Measurements from ENCODE around the gene ZFP92.
"Not testable (repeated sequence)": the region's sequence is repeated elsewhere in the genome, so short reads cannot be mapped to it uniquely, and the experiment has no call there.

The ZFP92 gene

DNA sequence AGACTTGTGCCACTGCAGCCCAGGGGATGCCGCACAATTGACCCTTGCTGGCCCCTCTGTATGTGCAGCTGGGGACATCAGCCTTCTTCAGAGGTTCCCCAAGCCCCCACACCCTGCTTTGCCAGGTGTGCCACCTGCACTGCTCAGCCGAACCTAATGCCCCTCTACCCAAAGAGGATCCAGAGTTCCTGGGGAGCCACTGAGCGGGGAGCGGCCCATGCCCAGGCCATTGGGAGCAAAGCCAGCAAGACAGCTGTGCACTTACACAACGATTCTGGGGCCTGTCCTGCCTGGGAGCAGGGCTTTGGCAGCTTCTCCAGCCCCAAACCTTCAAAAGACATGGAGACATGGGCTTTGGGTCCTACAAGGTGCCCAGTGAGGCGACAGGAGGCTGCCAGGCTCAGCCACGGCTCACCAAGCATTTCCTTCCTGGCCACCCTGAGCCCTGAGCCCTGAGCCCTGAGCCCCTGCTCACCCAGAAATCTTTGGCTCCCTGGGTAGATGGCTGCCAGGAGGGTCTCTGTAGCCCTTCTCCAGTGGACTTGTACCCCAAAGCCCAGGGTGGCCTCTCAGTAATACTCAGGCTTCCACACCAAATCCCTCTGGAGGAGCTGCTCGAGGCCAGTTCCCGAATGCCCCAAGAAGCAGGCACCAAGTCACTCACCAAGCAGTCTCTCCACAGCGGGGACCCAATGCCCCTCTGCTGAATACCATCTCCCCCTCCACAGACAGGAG, 23.1 kb upstream of the ZFP92 start:
- no peak for DNase-seq

DNA sequence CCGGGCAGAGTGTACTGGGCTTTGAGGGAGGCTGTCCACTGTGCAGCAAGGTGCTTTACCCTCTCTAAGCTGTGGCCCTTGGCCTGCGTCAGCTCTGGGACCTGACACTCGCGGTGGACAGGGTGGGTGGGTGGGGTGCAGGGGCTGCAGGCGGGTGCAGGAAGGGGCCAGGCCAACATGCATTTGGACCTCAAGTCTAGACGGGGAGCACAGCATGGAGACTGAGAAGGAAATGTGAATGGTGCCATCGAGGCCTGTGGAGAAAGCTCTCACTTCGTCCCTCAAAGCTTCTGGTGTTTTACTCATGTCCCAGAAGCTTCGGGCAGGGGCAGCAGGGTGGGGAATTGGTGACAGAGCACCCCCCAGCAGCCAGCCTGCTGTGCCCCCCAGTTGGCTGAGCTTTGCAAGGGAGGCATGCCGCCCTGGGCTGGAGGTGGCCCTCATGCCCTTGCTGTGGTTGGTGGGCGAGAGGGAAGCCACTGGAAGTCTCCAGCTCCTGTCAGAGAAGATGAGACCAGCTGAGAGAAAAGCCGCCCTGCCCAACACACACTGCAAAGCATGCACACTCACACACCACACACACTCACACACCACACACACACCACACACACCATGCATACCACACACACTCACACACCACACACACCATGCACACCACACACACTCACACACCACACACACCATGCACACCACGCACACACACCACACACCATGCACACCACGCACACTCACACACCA, 22.4 kb upstream of the ZFP92 start:
- DNase-seq = no peak

DNA sequence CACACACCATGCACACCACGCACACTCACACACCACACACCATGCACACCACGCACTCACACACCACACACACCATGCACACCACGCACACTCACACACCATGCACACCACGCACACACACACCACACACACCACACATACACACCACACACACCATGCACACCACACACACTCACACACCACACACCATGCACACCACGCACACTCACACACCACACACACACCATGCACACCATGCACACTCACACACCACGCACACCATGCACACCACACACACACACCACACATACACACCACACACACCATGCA, 21.9 kb upstream of the ZFP92 start:
- DNase-seq = not testable (repeated sequence)

DNA sequence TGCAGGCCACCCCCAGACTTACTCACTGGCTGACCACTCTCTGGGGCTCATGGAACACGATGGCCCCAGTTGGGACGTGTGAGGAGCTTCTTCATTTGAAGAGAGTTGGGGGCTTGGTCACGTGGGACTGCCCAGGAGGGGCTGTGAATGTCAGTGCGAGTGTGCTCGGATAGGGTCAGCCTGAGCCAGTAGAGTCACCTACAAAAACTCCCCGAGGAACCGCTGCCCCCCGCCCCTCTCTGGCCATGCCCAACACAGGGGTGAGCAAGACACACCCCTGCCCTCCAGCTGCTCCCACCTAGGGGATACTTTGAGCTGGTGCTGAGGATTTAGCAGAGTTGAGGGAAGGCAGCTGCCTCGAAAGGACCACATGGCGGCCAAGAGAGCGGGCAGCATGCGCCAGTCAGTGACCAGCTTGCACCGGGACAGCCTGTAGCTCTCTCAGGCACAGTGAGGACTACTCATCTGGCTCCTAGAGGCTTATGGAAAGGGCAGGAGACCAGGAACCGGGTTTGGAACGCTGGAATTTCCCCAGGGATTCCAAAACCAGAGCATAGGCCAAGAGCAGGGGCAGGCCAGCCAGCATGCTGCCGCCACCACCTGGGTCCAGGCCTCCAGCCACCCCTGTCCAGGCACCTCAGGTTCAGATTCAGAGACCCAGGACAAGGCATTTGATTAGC, 18.5 kb upstream of the ZFP92 start:
- no peak for DNase-seq

DNA sequence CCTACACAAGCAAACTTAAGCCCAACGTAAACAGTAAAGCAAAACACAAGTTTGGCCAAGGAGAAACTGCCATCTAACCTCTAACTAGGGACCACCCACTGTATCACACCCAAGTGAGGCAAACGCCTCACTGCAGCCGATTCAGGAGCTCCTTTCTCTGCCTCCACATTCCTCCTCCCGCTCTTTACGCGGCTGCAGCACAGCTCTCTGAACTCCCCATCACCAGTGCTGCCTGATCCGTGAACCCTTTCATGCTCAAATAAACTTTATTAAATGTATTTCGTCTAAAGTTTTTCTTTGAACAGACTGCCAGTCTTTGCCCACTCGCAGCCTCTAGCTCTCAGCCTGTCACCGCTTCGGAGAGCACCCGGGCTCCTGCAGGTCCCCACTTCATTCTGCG, 16.7 kb upstream of the ZFP92 start:
- no peak for DNase-seq

DNA sequence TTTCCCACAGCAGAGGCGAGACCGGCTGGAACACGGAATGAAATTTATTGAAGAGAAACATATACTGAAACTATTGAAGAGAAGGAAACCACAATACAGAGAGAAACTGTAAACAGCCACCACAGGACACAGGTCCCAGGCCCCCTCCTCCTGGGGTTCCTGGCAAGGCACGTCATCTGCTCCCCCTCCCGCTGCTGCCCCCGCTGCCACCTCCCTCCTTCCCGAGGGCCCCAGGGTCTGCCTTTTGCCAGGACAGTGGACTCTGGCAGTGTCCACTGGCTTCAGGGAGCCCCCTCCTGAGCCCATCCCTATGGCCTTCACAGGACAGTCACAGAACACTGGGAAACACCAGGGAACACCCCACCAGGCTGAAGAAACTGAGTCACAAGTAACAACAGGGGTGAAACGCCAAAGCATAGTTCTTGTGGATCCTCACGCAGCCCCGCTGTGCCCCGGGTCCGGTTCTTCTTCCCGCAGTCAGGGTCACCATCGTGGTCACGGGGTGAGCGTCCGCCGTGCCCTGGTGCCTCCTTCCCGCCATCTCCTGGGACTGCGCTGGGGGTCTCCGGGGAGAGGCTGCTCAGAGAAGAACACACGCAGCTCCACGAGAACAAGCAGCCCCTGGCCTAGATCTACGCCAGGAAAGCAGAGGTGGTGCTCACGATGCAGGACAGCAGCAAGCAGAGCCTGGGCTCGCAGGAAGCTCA, 15.5 kb upstream of the ZFP92 start:
- no peak for DNase-seq

DNA sequence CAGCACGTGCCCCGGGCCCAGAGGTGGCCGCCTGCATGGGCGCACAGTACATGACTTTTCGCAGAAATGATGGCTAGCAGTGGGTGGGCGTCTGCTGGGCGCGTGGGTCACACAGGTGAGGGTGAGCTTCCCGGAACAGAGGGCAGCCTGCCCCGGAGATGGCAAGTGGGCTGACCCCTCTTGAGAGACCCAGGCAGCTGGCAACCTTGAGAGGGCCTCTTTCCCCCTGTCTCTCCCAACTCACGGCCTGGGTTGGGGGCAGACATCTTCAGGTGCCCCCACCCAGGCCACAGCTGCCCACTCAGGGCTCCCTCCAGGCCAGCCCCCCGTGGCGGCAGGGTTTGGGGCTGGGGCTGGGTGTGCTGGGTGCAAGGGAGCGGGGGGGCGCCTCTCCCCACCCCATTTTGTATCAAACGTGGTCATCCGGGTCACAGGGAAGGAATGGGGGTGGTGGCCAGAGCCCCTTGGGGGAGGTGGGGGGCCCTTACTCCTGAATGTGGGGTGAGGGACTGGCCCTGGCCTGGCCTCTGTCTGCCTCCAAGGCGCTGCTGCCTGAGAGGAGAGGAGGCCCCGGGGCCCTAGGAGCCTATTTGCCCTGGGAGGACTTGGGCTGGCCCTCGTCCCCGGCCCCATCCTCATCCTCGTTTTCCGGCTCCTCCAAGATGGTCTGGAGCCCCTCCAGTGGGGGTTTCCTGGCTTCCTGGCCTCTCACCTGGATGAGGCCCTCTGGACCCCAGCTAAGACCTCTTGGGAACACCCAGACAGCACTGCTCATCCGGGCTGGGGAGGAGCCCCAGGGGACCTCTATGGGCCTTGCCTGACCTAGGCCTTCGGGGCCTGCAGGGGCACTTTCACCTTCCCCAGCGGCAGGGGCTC, 14.7 kb upstream of the ZFP92 start:
- no peak for DNase-seq

DNA sequence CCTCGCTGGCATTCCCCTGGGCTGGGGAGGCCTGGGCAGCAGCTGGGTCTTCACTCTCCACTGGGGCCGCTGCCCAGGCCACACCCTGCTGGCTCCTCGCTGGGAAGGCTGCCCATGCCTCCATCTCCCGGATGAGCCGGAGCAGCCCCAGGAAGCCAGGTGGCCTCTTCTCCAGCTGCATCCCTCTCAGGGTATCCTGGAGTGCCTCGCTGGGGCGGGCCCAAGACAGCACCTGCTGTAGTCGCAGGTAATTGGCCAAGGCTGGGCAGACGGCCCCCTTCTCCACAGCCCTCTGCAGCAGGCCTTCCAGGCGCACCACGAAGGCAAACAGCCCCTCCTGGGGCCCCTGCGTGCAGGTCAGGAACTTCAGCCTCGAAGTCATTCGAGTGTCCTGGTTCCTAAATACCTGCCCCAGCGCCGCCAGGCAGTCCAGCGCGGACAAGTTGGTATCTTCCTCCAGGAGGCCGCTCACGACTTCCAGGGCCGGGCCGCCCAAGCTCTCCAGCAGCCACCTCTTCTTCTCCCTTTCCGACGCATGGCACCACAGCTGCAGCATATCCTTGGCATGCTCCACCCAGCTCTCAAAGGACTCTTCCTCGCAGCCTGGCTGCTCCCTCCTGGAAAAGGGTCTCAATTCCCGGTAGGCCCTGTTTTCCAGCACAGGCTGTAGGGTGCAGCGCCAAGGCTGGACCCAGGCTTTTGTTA, 13.9 kb upstream of the ZFP92 start:
- DNase-seq = no peak

DNA sequence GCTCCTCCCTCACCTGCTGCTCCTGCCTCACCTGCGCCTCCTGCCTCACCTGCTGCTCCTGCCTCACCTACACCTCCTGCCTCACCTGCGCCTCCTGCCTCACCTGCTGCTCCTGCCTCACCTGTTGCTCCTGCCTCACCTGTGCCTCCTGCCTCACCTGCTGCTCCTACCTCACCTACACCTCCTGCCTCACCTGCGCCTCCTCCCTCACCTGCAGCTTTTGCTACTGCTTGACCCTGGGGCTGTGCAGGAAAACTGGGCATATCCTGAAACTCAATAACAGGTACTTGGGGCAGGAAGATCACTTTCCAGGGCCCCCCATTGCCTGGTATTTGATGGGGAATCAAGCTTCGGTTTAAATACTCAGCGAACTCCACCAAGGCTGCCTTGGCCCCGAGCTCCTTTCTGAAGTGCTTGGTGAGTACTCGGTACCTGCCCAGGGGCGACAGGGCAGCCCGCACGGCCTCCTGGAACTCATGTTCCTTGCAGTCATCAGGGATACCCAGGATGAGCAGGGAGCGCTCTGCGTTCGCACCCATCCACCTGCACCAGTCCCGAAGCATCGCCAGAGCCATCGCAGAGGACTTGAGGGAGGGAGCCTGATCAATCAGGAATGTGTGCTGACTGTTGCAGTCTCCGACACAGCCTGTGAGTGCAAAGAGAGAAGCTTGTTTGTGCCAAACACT, 12.9 kb upstream of the ZFP92 start:
- DNase-seq = no peak

DNA sequence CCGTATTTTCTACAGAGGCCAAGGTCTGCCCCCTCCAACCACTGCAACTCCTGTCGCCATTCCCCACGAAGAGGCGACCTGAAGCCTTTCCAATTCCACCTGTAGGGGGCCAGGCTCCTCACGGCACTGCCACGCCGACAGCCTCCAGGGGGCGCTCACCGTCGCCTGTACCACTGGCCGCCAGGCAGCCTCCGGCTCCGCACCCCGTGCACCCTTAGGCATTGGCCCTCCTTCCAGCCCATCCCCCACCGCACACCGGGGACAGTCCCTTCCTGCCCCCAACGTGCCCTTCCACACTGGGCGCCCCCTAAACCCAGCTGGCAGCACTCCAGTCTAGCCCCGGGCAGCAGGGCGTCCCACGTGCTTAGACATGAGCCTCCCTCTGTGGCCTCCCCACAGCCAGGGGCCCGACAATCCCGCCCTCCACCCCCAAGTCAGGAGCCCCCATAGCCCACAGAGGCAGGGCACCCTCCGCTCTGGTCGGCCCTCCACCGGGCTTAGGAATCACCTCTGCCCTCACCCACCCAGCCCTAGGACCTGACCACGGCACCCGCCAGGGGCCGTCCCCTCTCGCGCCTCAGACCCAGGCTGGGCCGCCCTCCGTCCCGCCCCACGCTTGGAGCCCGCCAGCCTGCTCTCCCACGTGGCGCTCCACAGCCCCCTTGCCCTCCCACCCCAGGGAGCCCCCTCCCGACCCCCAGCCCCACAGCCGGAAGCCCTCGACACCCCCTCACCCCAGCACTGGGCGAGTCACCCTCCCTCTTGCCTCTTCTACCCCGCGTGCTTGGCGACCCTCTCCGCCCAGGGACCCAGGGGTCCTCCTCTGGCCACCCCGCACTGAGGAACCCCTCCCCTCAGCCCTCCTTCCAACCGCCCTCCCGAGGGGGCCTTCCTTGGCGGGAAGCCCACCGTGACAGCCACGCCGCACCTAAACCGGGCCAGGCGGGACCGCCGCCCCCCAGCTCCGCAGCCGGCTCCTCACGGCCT, 10.8 kb upstream of the ZFP92 start:
- peak; percentile 25 to 55 for DNase-seq

DNA sequence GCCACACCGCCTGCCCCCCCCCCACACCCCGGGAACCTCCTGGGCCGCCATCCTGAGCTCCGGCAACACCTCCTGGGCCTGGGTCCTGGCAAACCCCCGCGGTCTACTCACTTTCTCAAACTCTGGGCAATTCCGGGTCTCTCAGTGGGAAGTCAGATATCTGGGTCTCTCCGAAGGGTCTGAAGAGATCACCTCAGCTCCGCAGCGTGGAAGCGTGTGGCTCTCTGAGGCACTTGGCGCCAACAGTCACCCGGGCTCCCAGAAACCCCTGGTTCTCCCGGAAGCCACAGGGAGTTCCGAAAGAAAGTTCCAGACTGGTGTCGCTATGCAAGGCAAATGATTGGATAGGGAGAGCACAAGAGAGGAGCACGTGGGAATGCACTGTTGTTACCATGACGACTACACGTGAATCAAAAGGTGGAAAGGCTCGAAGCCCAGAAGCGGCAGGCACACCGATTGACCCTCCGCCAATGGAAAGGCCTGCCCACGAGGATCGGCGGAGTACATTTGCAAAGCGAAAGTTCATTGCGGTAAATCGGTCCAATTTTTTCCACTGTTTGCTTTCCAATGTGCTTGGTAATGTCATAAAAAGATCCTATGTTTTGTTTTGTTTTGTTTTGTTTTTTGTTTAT, 10.0 kb upstream of the ZFP92 start, which contains the start of gene PNMA6E:
Gene PNMA6E, minus strand, starts transcription at position 218 of the 632 bp plus-strand sequence. CDS start 2,501 bp downstream, outside the sequence.
- no peak for DNase-seq

DNA sequence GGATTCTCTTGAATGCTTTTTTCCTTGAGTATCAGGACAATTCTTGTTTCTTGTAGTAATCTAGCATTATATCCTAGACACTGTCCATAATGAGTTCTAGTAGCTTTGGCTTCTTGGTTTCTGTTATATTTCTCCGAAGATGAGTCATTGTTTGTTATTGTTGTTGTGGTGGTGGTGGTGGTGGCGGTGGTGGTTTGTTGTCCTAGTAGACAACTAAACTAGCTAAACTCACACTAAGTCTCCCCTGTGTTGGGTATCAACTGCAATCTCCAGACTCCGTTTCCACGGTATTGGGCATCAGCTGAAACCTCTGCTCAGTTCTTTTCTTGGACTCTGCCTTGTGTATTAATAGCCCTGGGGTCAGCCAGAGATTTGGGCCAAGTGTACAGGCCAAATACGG, 6.9 kb upstream of the ZFP92 start:
- DNase-seq = not testable (repeated sequence)

DNA sequence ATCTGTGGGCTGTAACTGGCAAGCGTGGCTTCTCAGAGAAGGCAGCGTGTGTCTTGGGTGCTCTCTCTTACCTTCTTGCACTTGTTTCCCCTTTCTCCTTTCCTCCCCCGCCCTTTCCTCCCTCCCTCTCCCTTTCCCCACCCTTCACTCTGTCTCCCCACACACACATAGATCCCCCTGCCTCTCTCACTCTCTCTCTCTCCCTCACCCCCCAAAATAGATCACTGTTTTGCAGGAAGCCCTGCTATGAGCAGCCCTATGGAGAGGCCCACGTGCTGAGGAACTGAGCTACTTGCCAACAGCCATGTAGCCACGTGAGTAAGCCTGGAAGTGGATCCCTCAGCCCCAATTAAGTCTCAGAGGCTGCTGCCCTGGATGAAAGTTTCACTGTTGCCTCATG, 5.8 kb upstream of the ZFP92 start:
- no peak for DNase-seq

DNA sequence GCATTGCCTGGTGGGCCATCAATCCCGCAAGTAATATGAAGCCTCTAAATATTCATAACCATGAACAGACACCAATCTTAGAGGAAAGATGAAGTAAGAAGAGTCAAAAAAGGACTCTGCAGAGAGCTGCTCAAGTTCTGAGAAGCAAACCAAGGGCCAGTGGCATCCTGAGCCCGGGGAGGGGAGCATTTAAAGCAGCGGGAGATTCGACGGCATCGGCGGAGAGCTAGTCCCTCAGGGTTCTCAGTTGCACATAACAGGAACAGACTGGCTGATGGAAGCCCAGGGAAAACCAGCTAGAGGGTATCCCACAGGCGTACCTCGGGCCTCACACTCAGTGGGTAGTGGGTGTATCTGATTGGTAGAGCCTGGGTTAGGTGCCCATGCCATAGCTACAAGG, 5.3 kb upstream of the ZFP92 start:
- no peak for DNase-seq

DNA sequence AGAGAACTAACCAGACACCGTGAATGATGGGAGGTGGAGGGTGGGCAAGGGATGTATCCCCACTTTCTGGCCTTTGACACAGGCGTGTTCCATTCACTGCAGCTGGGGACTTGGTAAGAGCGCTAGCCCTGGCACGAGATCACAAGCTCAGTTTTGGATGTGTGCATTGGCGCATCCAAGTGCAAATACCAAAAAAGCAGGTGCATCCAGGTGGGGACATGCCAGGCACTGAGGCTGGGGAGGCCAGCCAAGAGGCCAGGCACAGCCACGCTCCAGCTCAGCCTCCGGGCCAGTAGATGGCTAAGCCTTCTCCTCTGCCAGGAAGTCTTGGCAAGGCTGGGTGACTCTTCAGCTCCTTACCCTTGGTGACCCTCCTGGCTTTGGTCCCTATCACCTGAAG, 4.4 kb upstream of the ZFP92 start:
- no peak for DNase-seq

DNA sequence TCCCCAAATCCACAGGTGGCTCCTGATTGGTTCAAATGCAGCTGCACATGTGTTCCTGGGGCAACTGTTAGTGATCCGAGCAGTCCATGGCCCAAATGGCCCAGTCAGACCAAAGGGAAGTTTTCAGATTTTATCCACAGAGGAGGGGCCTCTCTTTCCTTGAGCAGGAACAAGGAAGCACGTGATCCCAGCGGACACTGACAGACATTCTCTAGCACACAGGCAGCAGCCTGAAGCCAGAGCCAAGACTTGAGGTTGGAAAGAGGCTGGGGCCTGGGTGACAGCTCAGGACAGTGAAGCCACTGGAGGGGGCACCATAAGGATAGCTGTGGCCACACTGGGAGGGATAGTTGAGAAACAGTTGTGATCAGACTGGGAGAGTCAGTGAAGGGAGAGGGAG, 3.5 kb upstream of the ZFP92 start:
- DNase-seq = no peak

DNA sequence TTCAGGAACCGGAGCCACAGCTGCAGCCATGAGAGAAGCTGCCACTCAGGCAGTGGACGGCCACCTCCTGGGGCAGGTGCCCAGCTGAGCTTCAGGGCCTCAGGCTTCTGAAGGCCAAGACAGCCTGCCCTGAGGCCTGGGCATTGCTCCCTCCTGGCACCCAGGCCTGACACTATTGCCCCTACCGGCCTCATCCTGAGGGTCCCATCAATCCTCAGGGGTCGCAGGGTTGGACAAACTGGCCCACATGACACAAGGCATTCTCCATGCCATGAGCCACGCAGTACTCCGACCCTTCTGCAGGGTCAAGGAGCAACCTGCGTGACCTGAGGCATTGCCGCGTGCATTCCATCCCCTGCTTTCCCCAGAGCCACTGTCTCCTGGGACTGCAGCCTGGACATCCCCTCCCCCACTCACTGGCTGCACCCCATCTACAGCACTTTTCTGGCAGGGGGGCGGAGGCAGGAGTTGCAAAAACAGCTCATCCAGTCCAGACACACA, 3.0 kb upstream of the ZFP92 start:
- no peak for DNase-seq

DNA sequence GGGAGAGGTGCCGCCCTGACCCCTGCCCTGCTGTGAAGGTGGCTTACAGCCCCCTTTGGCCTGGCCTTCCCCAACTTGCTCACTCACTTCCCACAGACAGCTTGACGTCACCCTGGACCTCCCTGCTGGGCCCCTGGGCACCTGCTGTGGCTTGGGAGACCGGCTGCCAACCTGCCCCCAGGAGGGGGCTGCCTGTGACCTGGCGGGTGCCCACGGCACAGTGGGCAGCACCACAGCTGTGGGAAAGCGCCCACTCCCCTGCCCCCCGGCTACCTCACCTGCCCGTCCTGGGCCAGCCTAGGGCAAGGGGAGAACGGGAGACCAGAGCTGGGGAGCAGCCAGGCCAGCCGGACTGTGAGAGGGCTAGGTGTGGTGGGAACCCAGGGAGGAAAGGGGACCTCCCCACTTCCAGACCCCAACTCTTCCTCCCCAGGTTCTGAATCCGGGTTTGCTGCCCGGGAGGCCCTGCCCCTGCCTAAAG, 2.4 kb upstream of the ZFP92 start:
- no peak for DNase-seq

Data from stimulated activated CD4-positive, alpha-beta T cell treated with anti-CD3 and anti-CD28 coated beads, Interleukin-4, amount 100 ng/mL, for 4 hours (primary cell).